ENCODE results near the gene FASN.

DNA sequence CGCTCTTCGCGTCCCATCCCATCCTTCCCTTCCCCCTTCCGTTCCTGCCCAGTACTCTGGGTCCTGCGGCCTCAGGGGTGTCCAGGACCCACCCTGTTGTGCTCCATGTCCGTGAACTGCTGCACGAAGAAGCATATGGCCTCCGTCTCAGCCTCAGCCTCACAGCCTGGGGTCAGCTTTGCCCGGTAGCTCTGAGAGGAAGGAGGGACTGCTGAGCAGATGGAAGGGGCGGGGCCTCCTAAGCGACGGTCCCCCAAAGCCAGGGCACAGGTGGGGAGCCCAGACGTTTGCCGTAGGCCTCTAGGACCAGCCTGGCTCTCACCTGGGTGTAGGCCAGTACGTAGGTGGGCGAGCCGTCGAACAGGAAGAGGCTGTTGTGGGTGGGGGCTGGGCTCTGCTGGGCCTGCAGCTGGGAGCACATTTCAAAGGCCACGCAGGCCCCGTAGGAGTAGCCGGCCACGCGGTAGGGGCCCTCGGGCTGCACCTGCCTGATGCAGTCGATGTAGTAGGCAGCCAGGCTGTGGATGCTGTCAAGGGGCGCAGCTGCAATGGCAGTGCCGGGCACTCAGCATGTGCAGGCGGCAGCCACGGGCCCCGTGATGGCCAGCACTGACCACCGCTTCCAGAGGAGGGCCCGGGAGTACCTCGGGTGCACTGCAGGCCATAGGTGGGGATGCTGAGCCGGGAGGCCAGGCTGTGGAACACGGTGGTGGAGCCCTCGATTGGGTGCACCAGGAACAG, 17.8 kb downstream of the FASN start:
- TF ChIP-seq CTCF (conservative IDR thresholded peaks at IDR 0.05 in 1 of 2, IDR thresholded peaks at IDR 0.05 in 1 of 2; ENCODE audit: low read depth in 1 of 2, low read length in 2 of 2) (no peak), EZH2 (IDR thresholded peaks at IDR 0.05; ENCODE audit: low read length, missing control alignments) (no peak)
